OCI-LY7 (cell line): ENCODE results near the gene UMAD1.

Experiments used
- CTCF ChIP-seq: fragments of 200-600 bp; sonication (generic); conservative IDR thresholded peaks from 2 replicates; pipeline ENCODE4 v1.5.1; 2014; ENCODE audit warnings: mild to moderate bottlenecking, antibody characterized with exemption, low read length, moderate library complexity, mixed read lengths
- EZH2phosphoT487 ChIP-seq: fragments of 200-600 bp; sonication (generic); IDR thresholded peaks from 2 replicates; pipeline ENCODE4 v1.6.1; 2018; ENCODE audit warnings: low read depth, borderline replicate concordance, mild to moderate bottlenecking, mixed run types, antibody characterized with exemption, low read length, moderate library complexity, mixed read lengths

- no peak for TF ChIP-seq CTCF
- TF ChIP-seq EZH2phosphoT487: no peak
These were observed 208.3 kb downstream of the UMAD1 start for GRCh38 chr7:7848892-7849291.
